ENCODE data around the gene GDF9. TPM values are rescaled to one million over a fixed set of nuclear protein-coding genes. Genes with fewer than 3 reads are reported as not detected.

The GDF9 gene
- total RNA-seq, 1 experiment from 2014 or later, result 0.42 TPM

- TF ChIP-seq IRF2 (CRISPR knock-in tag; IDR thresholded peaks at IDR 0.05; ENCODE audit: borderline replicate concordance, low read depth) (no peak), ZNF396 (CRISPR knock-in tag; IDR thresholded peaks at IDR 0.05; ENCODE audit: borderline replicate concordance) (no peak), OVOL2 (CRISPR knock-in tag; IDR thresholded peaks at IDR 0.05; ENCODE audit: borderline replicate concordance) (no peak), TEAD4 (CRISPR knock-in tag; IDR thresholded peaks at IDR 0.05) (no peak), ZNF671 (CRISPR knock-in tag; IDR thresholded peaks at IDR 0.05) (no peak), ZNF138 (CRISPR knock-in tag; conservative IDR thresholded peaks at IDR 0.05) (no peak), GRHL2 (CRISPR knock-in tag; IDR thresholded peaks at IDR 0.05; ENCODE audit: insufficient replicate concordance, severe bottlenecking) (no peak), E2F5 (CRISPR knock-in tag; IDR thresholded peaks at IDR 0.05) (no peak), ATF1 (CRISPR knock-in tag; IDR thresholded peaks at IDR 0.05) (no peak), SMAD4 (CRISPR knock-in tag; IDR thresholded peaks at IDR 0.05) (no peak)
- TF ChIP-seq, protein P1, sequence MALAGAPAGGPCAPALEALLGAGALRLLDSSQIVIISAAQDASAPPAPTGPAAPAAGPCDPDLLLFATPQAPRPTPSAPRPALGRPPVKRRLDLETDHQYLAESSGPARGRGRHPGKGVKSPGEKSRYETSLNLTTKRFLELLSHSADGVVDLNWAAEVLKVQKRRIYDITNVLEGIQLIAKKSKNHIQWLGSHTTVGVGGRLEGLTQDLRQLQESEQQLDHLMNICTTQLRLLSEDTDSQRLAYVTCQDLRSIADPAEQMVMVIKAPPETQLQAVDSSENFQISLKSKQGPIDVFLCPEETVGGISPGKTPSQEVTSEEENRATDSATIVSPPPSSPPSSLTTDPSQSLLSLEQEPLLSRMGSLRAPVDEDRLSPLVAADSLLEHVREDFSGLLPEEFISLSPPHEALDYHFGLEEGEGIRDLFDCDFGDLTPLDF (CRISPR knock-in tag; IDR thresholded peaks at IDR 0.05), result no peak
Observed at GRCh38 chr5:132896685-132897084, 30.4 kb upstream of the GDF9 start (continued).

- ATAC-seq, result no peak
- DNase-seq (ENCODE audit: low spot score), result no peak
- H3K4me1 Mint-ChIP-seq, result no peaks in the 10 kb centered on the region
- no peaks in the 10 kb centered on the region for H3K27me3 Mint-ChIP-seq (ENCODE audit: low read depth)
- H3K4me3 Mint-ChIP-seq, result no peak overlapping the region
- H3K36me3 Mint-ChIP-seq, result peaks cover 59% of the 10 kb centered on the region
- H3K27ac Mint-ChIP-seq, result no peak overlapping the region
- no peaks in the 10 kb centered on the region for H3K9me3 Mint-ChIP-seq
- POLR2A ChIA-PET, result interaction anchor here (0.5 kb wide), 1 partner anchor 8 kb away, joined by 3 read pairs; no protein-coding TSS in a partner anchor
- CTCF ChIA-PET, result no interaction called here
- TF ChIP-seq USF2 (CRISPR knock-in tag; IDR thresholded peaks at IDR 0.05), result no peak
- TF ChIP-seq ZNF121 (CRISPR knock-in tag; IDR thresholded peaks at IDR 0.05), result no peak
- TF ChIP-seq, protein P2, sequence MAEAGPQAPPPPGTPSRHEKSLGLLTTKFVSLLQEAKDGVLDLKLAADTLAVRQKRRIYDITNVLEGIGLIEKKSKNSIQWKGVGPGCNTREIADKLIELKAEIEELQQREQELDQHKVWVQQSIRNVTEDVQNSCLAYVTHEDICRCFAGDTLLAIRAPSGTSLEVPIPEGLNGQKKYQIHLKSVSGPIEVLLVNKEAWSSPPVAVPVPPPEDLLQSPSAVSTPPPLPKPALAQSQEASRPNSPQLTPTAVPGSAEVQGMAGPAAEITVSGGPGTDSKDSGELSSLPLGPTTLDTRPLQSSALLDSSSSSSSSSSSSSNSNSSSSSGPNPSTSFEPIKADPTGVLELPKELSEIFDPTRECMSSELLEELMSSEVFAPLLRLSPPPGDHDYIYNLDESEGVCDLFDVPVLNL (CRISPR knock-in tag; IDR thresholded peaks at IDR 0.05; ENCODE audit: borderline replicate concordance, low read depth), result no peak
Observed at GRCh38 chr5:132895719-132896305, 29.5 kb upstream of the GDF9 start.

DNA sequence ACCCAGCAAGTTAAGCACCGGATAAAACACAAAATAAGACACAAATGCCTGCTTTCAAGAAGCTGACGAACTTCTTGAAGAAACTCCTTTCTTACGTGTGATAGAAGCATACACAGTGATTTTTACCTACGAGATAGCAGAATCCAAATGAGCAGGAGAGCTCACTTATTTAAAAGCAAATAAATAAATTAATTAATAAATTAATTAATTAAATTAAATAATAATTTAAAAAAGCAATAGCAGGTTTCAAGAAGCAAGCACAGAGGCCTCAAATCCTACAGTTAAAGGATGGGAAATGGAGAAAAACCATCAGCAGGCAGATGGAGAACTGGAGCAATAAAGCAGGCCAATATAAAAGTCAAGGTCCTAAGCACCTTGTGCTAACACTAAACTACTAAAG lies 24.5 kb upstream of the GDF9 start:
- Mint-ChIP-seq H3K36me3 (peaks cover 64% of the 10 kb centered on the region), H3K27me3 (ENCODE audit: low read depth) (no peaks in the 10 kb centered on the region)
- CTCF ChIA-PET, result no interaction called here

DNA sequence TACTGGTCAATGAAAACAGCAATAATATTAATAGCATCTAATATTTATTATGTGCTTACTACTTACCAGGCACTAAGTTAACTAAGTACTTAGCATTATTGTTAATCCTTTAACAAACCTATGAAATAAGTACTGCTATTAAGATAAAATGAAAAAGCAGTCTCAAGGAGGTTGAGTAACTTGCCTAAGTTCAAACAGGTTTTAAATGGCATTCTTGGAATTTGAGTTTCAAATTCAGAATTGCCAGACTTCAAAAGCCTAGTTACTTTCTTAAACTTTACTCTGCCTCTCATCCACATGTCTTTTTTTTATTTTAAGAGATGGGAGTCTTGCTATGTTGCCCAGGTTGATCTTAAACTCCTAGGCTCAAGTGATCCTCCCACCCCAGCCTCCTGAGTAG lies 23.2 kb upstream of the GDF9 start:
- no peaks in the 10 kb centered on the region for H3K27me3 Mint-ChIP-seq (ENCODE audit: low read depth)
- ChIA-PET POLR2A (no interaction called here), CTCF (no interaction called here)
- H3K4me1 Mint-ChIP-seq, result no peaks in the 10 kb centered on the region
- no peak for ATAC-seq
- no peaks in the 10 kb centered on the region for H3K9me3 Mint-ChIP-seq
- H3K27ac Mint-ChIP-seq, result no peak overlapping the region
- H3K36me3 Mint-ChIP-seq, result peaks cover 62% of the 10 kb centered on the region
- DNase-seq (ENCODE audit: low spot score), result no peak
- H3K4me3 Mint-ChIP-seq, result no peak overlapping the region
- no peak for TF ChIP-seq PRRX2 (CRISPR knock-in tag; IDR thresholded peaks at IDR 0.05)
- no peak for TF ChIP-seq FOXP1 (CRISPR knock-in tag; IDR thresholded peaks at IDR 0.05; ENCODE audit: borderline replicate concordance)
- no peak for TF ChIP-seq ZNF263 (CRISPR knock-in tag; IDR thresholded peaks at IDR 0.05; ENCODE audit: low read depth)
- no peak for TF ChIP-seq TCF7 (CRISPR knock-in tag; IDR thresholded peaks at IDR 0.05; ENCODE audit: low read depth)
- TF ChIP-seq ATF6 (CRISPR knock-in tag; IDR thresholded peaks at IDR 0.05), result no peak
- TF ChIP-seq, protein P3, sequence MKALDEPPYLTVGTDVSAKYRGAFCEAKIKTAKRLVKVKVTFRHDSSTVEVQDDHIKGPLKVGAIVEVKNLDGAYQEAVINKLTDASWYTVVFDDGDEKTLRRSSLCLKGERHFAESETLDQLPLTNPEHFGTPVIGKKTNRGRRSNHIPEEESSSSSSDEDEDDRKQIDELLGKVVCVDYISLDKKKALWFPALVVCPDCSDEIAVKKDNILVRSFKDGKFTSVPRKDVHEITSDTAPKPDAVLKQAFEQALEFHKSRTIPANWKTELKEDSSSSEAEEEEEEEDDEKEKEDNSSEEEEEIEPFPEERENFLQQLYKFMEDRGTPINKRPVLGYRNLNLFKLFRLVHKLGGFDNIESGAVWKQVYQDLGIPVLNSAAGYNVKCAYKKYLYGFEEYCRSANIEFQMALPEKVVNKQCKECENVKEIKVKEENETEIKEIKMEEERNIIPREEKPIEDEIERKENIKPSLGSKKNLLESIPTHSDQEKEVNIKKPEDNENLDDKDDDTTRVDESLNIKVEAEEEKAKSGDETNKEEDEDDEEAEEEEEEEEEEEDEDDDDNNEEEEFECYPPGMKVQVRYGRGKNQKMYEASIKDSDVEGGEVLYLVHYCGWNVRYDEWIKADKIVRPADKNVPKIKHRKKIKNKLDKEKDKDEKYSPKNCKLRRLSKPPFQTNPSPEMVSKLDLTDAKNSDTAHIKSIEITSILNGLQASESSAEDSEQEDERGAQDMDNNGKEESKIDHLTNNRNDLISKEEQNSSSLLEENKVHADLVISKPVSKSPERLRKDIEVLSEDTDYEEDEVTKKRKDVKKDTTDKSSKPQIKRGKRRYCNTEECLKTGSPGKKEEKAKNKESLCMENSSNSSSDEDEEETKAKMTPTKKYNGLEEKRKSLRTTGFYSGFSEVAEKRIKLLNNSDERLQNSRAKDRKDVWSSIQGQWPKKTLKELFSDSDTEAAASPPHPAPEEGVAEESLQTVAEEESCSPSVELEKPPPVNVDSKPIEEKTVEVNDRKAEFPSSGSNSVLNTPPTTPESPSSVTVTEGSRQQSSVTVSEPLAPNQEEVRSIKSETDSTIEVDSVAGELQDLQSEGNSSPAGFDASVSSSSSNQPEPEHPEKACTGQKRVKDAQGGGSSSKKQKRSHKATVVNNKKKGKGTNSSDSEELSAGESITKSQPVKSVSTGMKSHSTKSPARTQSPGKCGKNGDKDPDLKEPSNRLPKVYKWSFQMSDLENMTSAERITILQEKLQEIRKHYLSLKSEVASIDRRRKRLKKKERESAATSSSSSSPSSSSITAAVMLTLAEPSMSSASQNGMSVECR (CRISPR knock-in tag; IDR thresholded peaks at IDR 0.05; ENCODE audit: borderline replicate concordance), result no peak

More for the DNA sequence above, 24.5 kb upstream of the GDF9 start:
- Mint-ChIP-seq H3K4me1 (no peaks in the 10 kb centered on the region), H3K9me3 (no peaks in the 10 kb centered on the region), H3K4me3 (no peak overlapping the region), H3K27ac (no peak overlapping the region)
- POLR2A ChIA-PET, result no interaction called here
- no peak for DNase-seq (ENCODE audit: low spot score)
- no peak for TF ChIP-seq ZNF396 (CRISPR knock-in tag; IDR thresholded peaks at IDR 0.05; ENCODE audit: borderline replicate concordance)
- peak; percentile 96 for TF ChIP-seq HMGA2 (CRISPR knock-in tag; IDR thresholded peaks at IDR 0.05)
- ATAC-seq, result no peak
